Heart right ventricle (tissue), 16 donors: ENCODE results near the gene RAB44. TPM values are rescaled to one million over a fixed set of nuclear protein-coding genes. Genes with fewer than 3 reads are reported as not detected.

Experiments
- ATAC-seq, 8 donors: fragments of 200-7000 bp; cut with Tn5 transposase; one replicate each; pipeline ENCODE4 v1.9.1; 2020; ENCODE audit warnings: mild to moderate bottlenecking in 8 of 8, moderate library complexity in 8 of 8, moderate number of reproducible peaks in 1 of 8
- DNase-seq, 2 donors: peaks; one replicate each; pipeline ENCODE4 v3.0.0-alpha.2; 2020
- H3K27ac ChIP-seq, 10 donors: fragments of 200-600 bp; sonication (generic) in 2 of 10; one replicate each; pipeline versions ENCODE4 v1.5.0 to v1.8.0; 2020 to 2022; ENCODE audit warnings: mild to moderate bottlenecking in 3 of 10
- H3K27me3 ChIP-seq, 7 donors: fragments of 200-600 bp; one replicate each; pipeline ENCODE4 v1.8.0; 2021 to 2022; ENCODE audit warnings: mild to moderate bottlenecking in 2 of 7
- H3K36me3 ChIP-seq, 9 donors: fragments of 200-600 bp; sonication (generic) in 1 of 9; one replicate each; pipeline versions ENCODE4 v1.5.0 to v1.8.0; 2020 to 2022; ENCODE audit warnings: mild to moderate bottlenecking in 2 of 9
- H3K4me1 ChIP-seq, 9 donors: fragments of 200-600 bp; sonication (generic) in 1 of 9; one replicate each; pipeline versions ENCODE4 v1.5.0 to v1.8.0; 2020 to 2022; ENCODE audit warnings: mild to moderate bottlenecking in 4 of 9
- H3K4me3 ChIP-seq, 10 donors: fragments of 200-600 bp; sonication (generic) in 2 of 10; one replicate each; pipeline versions ENCODE4 v1.5.0 to v1.8.0; 2020 to 2022; ENCODE audit warnings: mild to moderate bottlenecking in 7 of 10, moderate library complexity in 2 of 10
- H3K9me3 ChIP-seq, 11 donors: fragments of 200-600 bp in 10 of 11; sonication (generic) in 2 of 11; one replicate each; pipeline versions ENCODE4 v1.5.0 to v1.8.0; 2013 to 2022; ENCODE audit warnings: mild to moderate bottlenecking in 2 of 11, control low read depth in 1 of 11, moderate library complexity in 1 of 11
- WGBS, 2 donors: extraction: QIAGEN DNeasy Blood & Tissue Kit; methylation state at CpG; one replicate each; pipeline ENCODE4 v1.1.7; 2013; ENCODE audit warnings: inconsistent platforms in 1 of 2; 5-methylcytosine and 5-hydroxymethylcytosine counted together
- intact Hi-C, 10 donors: fragments of 100-400 bp; cut with DNase I; formaldehyde crosslinking; loops; one replicate each; pipeline versions ENCODE4 v1.11.1 to v1.14.2; 2022
- polyA plus RNA-seq, 2 donors: library from polyadenylated mRNA; stranded (reverse); fragments of 200-250 nt; gene quantifications; one replicate each; pipeline ENCODE4 v1.2.3, GENCODE V29; 2013
- total RNA-seq, 10 donors: library from RNA; stranded (reverse); fragmentation: NEBNext Ultra II Directional in 3 of 10; extraction: Animal tissue kit (Norgen Biotek cat#: 25700) in 3 of 10; gene quantifications; one replicate each; pipeline versions ENCODE4 v1.2.1 to v1.2.4, GENCODE V29; 2021 to 2023
- TF ChIP-seq, protein P1 (sequence below), 9 donors: fragments of 200-600 bp; sonication (generic) in 2 of 9; IDR thresholded peaks; one replicate each; pipeline versions ENCODE4 v1.5.0 to v1.8.0; 2021 to 2022; ENCODE audit warnings: antibody characterized with exemption in 9 of 9, mild to moderate bottlenecking in 5 of 9, moderate library complexity in 1 of 9
- donor health status: Arrhythmogenic right ventricular cardiomyopathy.
- donor health status: ischemic (EF 13 %, LVEDD 7.1; RV severe dilation, severe dysfunction).
- donor health status: healthy with polysubstance abuse.
- donor health status: DM: no; HTN: yes; CAD: no.
- donor health status: DM: no; HTN: no; CAD: no.
- donor health status: ischemic (EF 25% LVEDD 6.9; RV normal size, moderate dysfunction).
- donor health status: ischemic (EF 25% LVEDD 5.7; RV mildly dilated, moderate dysfunction).
- donor health status: healthy.
- donor health status: DM: yes; HTN: yes; CAD: no.
- donor health status: Ischemic cardiomyopathy.
- donor health status: ischemic (EF 35%, LVEDD 5.7; RV mildly dilated, moderate dysfunction).
- donor health status: nonischemic (EF 11% LVEDD 7.7; RV severe dilation, severe dysfunction).
- donor health status: DM: yes; HTN: yes; CAD: no.
- donor health status: PGD.
- donor health status: ischemic (EF 29% LVEDD 5.4; RV normal size, mild dysfunction).
- donor health status: nonischemic (EF 23%, LVEDD 6.1; RV moderate dilation, normal function).

RAB44 gene
- total and polyA plus RNA-seq, 12 donors: 0.03 to 0.39 (median 0.06) TPM; not detected in 6

DNA sequence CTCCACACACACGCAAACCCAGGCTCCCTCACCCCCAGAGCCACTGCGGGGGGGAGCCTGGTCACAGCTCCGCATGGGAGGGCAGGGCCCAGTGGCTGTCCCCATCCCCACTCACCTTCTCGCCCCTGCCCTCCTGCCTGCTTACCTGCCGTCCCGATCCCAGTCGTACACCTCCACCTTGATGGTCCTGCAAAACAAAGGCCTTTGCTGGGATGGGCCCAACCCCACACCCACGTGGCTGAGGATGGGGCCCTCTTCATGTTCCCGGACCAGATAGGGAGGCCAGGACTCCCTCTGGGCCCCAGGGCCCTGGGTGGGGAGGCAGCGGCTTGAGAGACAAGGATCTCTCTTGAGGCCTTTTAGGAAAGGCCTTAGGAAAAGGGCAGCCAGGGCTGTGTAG, 67.6 kb downstream of the RAB44 start:
- Histone ChIP-seq H3K27ac (no peak overlapping the region), H3K9me3 (no peaks in the 10 kb centered on the region), H3K36me3 (no peaks in the 10 kb centered on the region), H3K27me3 (no peaks in the 10 kb centered on the region), H3K4me1 (peaks cover 12 to 40% (median 34%) of the 10 kb centered on the region in 9 donors), H3K4me3 (no peak overlapping the region)
- intact Hi-C loops: loop anchor here in 9 of 10 donors (2.0 to 10.0 kb wide), 8 partner anchors 87 to 450 kb away; partner anchors contain the start of gene MTCH1 (in 1 of the 9)
- WGBS, 2 donors: 72 to 78% methylated on average over 10 of the region's 10 CpGs
- no peak for DNase-seq
- TF ChIP-seq, protein P1, sequence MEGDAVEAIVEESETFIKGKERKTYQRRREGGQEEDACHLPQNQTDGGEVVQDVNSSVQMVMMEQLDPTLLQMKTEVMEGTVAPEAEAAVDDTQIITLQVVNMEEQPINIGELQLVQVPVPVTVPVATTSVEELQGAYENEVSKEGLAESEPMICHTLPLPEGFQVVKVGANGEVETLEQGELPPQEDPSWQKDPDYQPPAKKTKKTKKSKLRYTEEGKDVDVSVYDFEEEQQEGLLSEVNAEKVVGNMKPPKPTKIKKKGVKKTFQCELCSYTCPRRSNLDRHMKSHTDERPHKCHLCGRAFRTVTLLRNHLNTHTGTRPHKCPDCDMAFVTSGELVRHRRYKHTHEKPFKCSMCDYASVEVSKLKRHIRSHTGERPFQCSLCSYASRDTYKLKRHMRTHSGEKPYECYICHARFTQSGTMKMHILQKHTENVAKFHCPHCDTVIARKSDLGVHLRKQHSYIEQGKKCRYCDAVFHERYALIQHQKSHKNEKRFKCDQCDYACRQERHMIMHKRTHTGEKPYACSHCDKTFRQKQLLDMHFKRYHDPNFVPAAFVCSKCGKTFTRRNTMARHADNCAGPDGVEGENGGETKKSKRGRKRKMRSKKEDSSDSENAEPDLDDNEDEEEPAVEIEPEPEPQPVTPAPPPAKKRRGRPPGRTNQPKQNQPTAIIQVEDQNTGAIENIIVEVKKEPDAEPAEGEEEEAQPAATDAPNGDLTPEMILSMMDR (IDR thresholded peaks at IDR 0.05): no peak
- ATAC-seq: no peak

DNA sequence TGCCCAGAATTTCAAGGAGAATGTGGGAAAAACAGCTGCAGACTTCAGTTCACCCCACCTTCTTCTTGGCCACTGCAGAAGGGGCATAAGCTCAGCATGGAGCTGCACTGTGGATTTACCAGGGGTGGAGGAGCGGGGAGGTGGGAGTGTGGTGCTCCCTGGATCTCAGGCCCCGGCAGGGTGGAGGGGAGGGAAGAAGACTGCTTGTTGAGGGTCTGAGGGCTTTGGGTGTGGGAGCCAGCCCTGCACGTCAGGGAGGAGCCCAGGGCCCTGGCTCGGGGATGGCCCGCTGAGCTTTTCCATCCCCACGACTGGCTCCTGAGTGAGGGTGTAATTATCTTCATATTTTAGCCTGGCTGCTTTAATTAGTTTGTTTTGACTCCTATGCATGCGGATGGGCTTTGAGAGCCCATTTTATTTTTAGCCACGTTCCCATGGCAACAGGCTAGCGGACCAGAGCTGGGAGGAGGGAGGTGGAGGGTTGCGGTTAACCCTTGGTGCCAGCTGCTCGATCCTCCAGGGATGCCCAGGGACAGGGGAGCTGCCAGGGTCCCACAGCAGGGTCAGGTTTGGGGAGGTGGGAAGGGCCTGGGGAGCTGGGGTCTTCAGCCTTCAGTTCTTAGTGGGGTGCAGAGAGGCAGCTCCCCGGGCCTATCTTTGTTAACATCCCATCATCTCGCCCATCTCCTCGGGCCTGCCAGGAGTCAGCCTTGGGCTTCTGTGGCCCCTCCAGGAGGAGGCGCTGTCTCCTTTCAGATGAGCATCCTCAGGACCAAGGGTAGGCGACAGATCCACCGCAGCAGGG, 68.2 kb downstream of the RAB44 start:
- Histone ChIP-seq H3K27me3 (no peaks in the 10 kb centered on the region), H3K9me3 (no peaks in the 10 kb centered on the region), H3K4me1 (peaks cover 12 to 45% (median 39%) of the 10 kb centered on the region in 9 donors), H3K4me3 (no peak overlapping the region), H3K27ac (no peak overlapping the region), H3K36me3 (no peaks in the 10 kb centered on the region)
- ATAC-seq (peak; percentile 53 to 86 (median 80)), DNase-seq (peak; percentile 80 to 83)
- TF ChIP-seq, protein P1 (IDR thresholded peaks at IDR 0.05): peak; percentile 67 to 96 (median 92)
- intact Hi-C loops: loop anchor here in 9 of 10 donors (1.0 to 10.0 kb wide), 13 partner anchors 85 to 449 kb away; partner anchors contain the start of gene MTCH1 (in 1 of the 9)
- WGBS, 2 donors: 14 to 21% methylated on average over 17 of the region's 17 CpGs

DNA sequence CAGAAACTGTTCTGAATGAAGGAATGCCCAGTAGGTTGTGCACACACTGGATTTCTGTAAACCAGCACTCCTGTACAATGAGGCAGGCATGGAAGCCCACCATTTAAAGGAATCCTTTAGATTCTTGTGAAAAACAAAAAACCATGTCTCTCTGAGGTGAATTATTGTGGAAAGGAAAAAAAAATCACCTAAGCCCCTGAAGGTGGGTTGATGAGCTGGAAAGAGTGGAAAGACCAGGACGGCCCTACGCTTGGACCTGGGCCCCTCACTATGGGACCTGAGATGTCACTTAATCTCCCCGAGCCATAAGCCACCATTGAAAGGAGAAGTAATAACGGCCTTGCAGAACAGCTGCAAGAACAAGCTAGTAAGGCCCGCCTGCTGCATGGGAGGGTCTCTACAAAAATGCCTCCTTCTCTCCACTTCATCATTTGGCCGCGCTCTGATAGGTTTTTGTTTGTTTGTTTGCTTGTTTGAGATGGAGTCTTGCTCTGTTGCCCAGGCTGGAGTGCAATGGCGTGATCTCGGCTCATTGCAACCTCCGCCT, 68.8 kb downstream of the RAB44 start:
- TF ChIP-seq, protein P1 (IDR thresholded peaks at IDR 0.05): no peak
- Histone ChIP-seq H3K4me3 (no peak overlapping the region), H3K36me3 (no peaks in the 10 kb centered on the region), H3K27ac (no peak overlapping the region), H3K27me3 (no peaks in the 10 kb centered on the region), H3K9me3 (no peaks in the 10 kb centered on the region), H3K4me1 (peaks cover 12 to 45% (median 41%) of the 10 kb centered on the region in 9 donors)
- ATAC-seq (no peak), DNase-seq (no peak)
- WGBS, 2 donors: 91% methylated on average over 10 of the region's 10 CpGs
- intact Hi-C loops: loop anchor here in 9 of 10 donors (1.0 to 10.0 kb wide), 13 partner anchors 84 to 448 kb away; partner anchors contain the start of gene MTCH1 (in 1 of the 9)

DNA sequence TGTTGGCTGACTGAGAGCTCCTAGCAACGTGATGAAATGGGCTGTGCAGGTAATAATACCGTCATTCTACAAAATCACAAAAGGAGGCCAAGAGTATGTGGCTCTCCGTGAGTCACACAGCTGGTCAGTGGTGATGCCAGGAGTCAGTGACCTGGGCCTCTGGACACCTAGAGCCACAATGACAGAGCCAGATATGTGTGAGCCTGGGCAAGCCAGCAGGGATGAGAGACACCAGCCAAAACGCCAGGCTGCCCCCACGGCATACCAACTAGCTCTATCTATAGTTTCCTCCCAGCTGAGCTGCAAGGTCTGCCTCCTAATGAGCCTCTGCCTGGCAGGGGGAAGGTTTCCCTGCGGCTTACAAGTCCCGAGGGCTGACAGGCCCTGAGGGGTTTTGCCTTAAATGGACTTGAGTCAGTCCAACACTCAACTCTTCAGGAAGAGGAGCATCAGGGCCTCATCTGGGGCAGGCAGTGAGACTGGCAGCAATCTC, 71.6 kb downstream of the RAB44 start:
- H3K27ac ChIP-seq: peak overlapping the region; percentile 6 to 86 (median 69)
- H3K9me3 ChIP-seq: no peaks in the 10 kb centered on the region
- peak in 1 of 2 donors; percentile 37 for DNase-seq
- H3K36me3 ChIP-seq: no peaks in the 10 kb centered on the region
- 41 to 54% methylated on average over 7 of the region's 7 CpGs for WGBS, 2 donors
- peaks cover 12 to 45% (median 41%) of the 10 kb centered on the region in 9 donors for H3K4me1 ChIP-seq
- ATAC-seq: peak in 7 of 8 donors; percentile 11 to 70 (median 48)
- no peaks in the 10 kb centered on the region for H3K27me3 ChIP-seq
- TF ChIP-seq, protein P1 (IDR thresholded peaks at IDR 0.05): no peak
- no peak overlapping the region for H3K4me3 ChIP-seq
- intact Hi-C loops: loop anchor here (2.0 to 10.0 kb wide), 8 partner anchors 80 to 446 kb away; partner anchors contain the start of gene MTCH1 (in 1 of the 10)
